HEK293 (cell line): ENCODE data around the gene LARGE1.

Source experiments
- IKZF3 ChIP-seq: fragments of 450-650 bp; IDR thresholded peaks from 2 replicates; pipeline ENCODE4 v1.5.0; 2018; ENCODE audit warnings: missing biosample characterization, mild to moderate bottlenecking, missing genetic modification characterization, moderate library complexity
- KLF7 ChIP-seq: fragments of 450-650 bp; formaldehyde crosslinking; IDR thresholded peaks from 2 replicates; pipeline ENCODE4 v1.5.1; 2016; ENCODE audit warnings: missing biosample characterization, missing genetic modification characterization, borderline replicate concordance
- ZFP37 ChIP-seq: fragments of 450-650 bp; formaldehyde crosslinking; IDR thresholded peaks from 2 replicates; pipeline ENCODE4 v1.5.1; 2016; ENCODE audit warnings: missing biosample characterization, missing genetic modification characterization
- ZNF10 ChIP-seq: fragments of 450-650 bp; formaldehyde crosslinking; IDR thresholded peaks from 2 replicates; pipeline ENCODE4 v1.5.1; 2017; ENCODE audit warnings: missing biosample characterization, missing genetic modification characterization
- ZNF239 ChIP-seq: fragments of 450-650 bp; formaldehyde crosslinking; IDR thresholded peaks from 2 replicates; pipeline ENCODE4 v1.5.1; 2016; ENCODE audit warnings: missing biosample characterization, missing genetic modification characterization
- ZNF610 ChIP-seq: fragments of 450-650 bp; formaldehyde crosslinking; IDR thresholded peaks from 2 replicates; pipeline ENCODE4 v1.5.1; 2016; ENCODE audit warnings: missing biosample characterization, missing genetic modification characterization, borderline replicate concordance
- ZNF707 ChIP-seq: fragments of 450-650 bp; formaldehyde crosslinking; IDR thresholded peaks from 2 replicates; pipeline ENCODE4 v1.5.1; 2016; ENCODE audit warnings: missing biosample characterization, missing genetic modification characterization
- ZNF76 ChIP-seq: fragments of 450-650 bp; formaldehyde crosslinking; IDR thresholded peaks from 2 replicates; pipeline ENCODE4; 2016; ENCODE audit warnings: low read depth, missing biosample characterization, missing genetic modification characterization, borderline replicate concordance
- ZNF792 ChIP-seq: fragments of 450-650 bp; formaldehyde crosslinking; IDR thresholded peaks from 2 replicates; pipeline ENCODE4 v1.5.1; 2016; ENCODE audit warnings: missing biosample characterization, missing genetic modification characterization
- TF ChIP-seq, protein P1 (sequence below): fragments of 450-650 bp; formaldehyde crosslinking; IDR thresholded peaks from 2 replicates; pipeline ENCODE4 v1.5.1; 2017; ENCODE audit warnings: missing biosample characterization, missing genetic modification characterization
- TF ChIP-seq, protein P2 (sequence below): fragments of 450-650 bp; formaldehyde crosslinking; IDR thresholded peaks from 2 replicates; pipeline ENCODE4 v1.5.1; 2016; ENCODE audit warnings: missing biosample characterization, missing genetic modification characterization
- TF ChIP-seq, protein P3 (sequence below): fragments of 450-650 bp; formaldehyde crosslinking; IDR thresholded peaks from 2 replicates; pipeline ENCODE4 v1.5.1; 2016; ENCODE audit warnings: missing biosample characterization, missing genetic modification characterization

DNA sequence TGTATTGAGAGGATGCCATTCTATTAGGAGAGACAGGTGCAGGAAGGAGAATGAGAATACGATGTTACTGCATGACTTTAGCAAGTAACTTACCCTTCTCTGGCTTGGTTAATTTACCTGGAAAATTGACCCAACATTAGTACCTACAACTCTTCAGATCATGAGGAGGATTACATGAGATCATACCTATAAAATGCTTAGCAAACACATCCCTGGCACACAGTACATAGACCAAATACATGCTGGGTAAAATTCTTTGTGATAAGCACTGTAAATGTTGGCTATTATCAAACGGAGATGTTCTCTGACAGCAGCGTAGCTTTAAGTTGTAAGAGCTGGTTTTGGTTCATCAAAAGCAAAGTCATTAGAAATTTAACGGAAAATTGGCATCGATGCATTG lies 28.8 kb downstream of the LARGE1 start:
- TF ChIP-seq ZNF610 (tag by site-specific recombination) (no peak), ZNF76 (no peak), KLF7 (tag by site-specific recombination) (no peak), ZNF792 (tag by site-specific recombination) (no peak), IKZF3 (tag by site-specific recombination) (no peak), ZNF10 (tag by site-specific recombination) (no peak), ZFP37 (tag by site-specific recombination) (no peak), ZNF707 (tag by site-specific recombination) (no peak), ZNF239 (tag by site-specific recombination) (no peak)
- TF ChIP-seq, protein P1, sequence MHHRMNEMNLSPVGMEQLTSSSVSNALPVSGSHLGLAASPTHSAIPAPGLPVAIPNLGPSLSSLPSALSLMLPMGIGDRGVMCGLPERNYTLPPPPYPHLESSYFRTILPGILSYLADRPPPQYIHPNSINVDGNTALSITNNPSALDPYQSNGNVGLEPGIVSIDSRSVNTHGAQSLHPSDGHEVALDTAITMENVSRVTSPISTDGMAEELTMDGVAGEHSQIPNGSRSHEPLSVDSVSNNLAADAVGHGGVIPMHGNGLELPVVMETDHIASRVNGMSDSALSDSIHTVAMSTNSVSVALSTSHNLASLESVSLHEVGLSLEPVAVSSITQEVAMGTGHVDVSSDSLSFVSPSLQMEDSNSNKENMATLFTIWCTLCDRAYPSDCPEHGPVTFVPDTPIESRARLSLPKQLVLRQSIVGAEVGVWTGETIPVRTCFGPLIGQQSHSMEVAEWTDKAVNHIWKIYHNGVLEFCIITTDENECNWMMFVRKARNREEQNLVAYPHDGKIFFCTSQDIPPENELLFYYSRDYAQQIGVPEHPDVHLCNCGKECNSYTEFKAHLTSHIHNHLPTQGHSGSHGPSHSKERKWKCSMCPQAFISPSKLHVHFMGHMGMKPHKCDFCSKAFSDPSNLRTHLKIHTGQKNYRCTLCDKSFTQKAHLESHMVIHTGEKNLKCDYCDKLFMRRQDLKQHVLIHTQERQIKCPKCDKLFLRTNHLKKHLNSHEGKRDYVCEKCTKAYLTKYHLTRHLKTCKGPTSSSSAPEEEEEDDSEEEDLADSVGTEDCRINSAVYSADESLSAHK, result no peak
- TF ChIP-seq, protein P2, sequence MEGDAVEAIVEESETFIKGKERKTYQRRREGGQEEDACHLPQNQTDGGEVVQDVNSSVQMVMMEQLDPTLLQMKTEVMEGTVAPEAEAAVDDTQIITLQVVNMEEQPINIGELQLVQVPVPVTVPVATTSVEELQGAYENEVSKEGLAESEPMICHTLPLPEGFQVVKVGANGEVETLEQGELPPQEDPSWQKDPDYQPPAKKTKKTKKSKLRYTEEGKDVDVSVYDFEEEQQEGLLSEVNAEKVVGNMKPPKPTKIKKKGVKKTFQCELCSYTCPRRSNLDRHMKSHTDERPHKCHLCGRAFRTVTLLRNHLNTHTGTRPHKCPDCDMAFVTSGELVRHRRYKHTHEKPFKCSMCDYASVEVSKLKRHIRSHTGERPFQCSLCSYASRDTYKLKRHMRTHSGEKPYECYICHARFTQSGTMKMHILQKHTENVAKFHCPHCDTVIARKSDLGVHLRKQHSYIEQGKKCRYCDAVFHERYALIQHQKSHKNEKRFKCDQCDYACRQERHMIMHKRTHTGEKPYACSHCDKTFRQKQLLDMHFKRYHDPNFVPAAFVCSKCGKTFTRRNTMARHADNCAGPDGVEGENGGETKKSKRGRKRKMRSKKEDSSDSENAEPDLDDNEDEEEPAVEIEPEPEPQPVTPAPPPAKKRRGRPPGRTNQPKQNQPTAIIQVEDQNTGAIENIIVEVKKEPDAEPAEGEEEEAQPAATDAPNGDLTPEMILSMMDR, result no peak
- TF ChIP-seq, protein P3, sequence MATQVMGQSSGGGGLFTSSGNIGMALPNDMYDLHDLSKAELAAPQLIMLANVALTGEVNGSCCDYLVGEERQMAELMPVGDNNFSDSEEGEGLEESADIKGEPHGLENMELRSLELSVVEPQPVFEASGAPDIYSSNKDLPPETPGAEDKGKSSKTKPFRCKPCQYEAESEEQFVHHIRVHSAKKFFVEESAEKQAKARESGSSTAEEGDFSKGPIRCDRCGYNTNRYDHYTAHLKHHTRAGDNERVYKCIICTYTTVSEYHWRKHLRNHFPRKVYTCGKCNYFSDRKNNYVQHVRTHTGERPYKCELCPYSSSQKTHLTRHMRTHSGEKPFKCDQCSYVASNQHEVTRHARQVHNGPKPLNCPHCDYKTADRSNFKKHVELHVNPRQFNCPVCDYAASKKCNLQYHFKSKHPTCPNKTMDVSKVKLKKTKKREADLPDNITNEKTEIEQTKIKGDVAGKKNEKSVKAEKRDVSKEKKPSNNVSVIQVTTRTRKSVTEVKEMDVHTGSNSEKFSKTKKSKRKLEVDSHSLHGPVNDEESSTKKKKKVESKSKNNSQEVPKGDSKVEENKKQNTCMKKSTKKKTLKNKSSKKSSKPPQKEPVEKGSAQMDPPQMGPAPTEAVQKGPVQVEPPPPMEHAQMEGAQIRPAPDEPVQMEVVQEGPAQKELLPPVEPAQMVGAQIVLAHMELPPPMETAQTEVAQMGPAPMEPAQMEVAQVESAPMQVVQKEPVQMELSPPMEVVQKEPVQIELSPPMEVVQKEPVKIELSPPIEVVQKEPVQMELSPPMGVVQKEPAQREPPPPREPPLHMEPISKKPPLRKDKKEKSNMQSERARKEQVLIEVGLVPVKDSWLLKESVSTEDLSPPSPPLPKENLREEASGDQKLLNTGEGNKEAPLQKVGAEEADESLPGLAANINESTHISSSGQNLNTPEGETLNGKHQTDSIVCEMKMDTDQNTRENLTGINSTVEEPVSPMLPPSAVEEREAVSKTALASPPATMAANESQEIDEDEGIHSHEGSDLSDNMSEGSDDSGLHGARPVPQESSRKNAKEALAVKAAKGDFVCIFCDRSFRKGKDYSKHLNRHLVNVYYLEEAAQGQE, result no peak
